HG02798 (cell line): ENCODE results near the gene GPR107.

Source experiments
- ATAC-seq: cut with Tn5 transposase; IDR thresholded peaks from one replicate; pipeline ENCODE4 v1.9.1; 2021; ENCODE audit warnings: mild to moderate bottlenecking; ENCODE audit not compliant: unreplicated experiment, poor library complexity

Gene GPR107

GRCh38 chr9:130128733-130129431 lies 75.2 kb downstream of the GPR107 start:
- ATAC-seq, result peak; percentile 59

DNA sequence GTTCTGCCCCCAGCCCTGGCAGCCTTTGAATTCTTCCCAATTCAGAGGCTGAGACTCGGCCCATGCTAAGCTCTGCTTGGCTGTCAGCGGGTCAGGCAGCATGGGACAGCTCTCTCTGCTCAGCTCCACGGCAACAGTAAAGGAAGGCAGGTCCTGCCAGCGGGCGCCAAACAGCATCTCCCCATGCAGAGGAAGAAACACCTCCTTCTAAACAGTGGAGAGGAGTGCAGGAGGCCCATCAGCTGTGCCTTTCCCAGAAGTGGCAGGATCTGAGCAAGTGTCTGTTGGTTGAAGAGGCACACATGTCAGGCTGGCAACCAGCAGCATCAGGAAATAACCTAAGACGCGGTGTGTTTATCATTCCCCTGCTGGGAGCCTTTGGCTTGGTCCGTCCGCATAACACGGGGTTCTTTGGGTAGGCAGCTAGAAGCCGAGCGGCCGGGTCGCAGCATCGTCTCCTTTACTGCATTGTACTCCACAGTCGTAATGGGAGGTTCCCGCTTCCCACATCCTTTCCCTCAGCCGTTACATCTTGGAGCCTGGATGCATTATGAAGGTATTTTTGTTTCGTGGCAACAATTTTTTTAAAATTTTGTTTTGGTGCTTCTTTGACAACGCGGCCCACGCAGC lies 75.8 kb downstream of the GPR107 start:
- no peak for ATAC-seq

- no peak for ATAC-seq
Measured at GRCh38 chr9:130132746-130133145, 79.0 kb downstream of the GPR107 start.

- no peak for ATAC-seq
Measured at GRCh38 chr9:130137081-130137640, 83.5 kb downstream of the GPR107 start.

GRCh38 chr9:130137641-130138081 lies 84.0 kb downstream of the GPR107 start:
- ATAC-seq, result no peak

DNA sequence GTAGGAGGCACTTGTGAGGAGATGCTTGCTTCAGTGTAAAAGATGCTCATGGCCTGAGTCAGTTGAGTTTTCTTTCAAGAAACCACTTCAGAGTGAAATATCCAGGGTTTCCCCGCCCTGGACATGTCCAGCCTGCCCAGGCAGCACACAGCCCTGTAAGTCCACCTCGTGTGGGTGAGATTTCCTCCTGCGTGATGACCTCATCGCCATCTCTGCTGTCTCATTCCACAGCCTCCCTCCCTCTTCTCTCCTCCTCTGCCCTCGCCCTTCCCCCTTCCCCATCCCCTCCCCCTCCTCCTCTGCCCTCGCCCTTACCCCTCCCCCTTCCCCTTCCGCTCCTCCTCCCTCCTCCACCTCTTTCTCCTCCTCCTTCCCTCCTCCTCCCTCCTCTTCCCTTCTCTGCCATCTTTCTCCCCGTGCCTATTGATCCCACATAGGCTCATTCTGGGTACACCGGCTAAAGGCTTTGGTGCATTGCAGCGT lies 84.5 kb downstream of the GPR107 start:
- no peak for ATAC-seq

- ATAC-seq, result no peak
Measured at GRCh38 chr9:130138791-130139190, 85.1 kb downstream of the GPR107 start.

- no peak for ATAC-seq
Measured at GRCh38 chr9:130139251-130139650, 85.5 kb downstream of the GPR107 start.

GRCh38 chr9:130140706-130141105 lies 87.0 kb downstream of the GPR107 start:
- no peak for ATAC-seq

DNA sequence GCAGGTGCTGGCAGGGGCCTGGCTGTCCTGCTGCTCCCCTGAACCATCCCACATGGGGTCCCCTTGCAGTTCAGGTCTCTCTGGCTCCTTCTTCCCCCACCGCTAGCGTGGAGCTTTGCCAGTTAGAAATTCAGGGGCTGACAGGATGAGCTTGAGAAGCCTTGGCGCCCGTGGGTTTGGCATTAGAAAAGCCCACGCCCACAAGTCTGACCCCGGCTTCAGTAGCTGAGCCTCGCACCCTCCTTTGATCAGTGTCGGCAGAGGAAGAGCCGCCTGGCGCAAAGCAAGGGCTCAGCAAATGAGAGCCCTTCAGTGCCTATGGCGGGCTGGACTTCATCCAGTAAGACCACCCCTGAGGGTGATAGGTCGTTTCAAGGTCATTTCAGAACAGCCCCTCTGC lies 88.3 kb downstream of the GPR107 start:
- ATAC-seq, result no peak

- ATAC-seq, result no peak
Measured at GRCh38 chr9:130142641-130143040, 88.9 kb downstream of the GPR107 start.

DNA sequence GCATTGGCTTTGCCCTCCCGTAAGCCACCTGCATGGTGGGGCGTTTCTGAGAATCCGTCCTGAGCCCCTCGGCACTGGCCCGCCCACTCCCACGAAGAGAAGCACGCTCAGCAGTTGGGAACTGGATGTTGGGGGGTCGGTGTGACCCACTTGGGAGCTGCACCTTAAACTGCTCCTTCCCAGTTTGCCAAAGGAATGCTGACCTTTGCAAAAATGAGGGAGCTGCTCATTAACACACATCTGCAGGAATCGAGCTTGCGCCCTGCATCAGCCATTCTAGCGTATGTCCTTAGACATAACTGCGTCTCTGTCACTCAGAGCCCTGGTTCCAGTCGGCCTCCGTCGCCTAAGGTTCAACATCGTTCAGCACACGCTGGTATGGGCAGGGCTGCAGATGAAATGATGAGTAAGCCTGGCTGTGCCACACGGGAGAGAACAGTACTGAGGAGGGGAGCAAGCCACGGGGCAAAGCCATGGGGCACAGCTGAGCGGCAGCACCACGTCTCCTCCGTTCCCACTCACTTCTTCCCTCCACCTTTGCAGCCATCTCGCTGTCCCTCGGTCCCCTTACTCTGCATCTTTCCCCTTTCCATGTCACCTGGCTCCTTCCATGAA lies 89.7 kb downstream of the GPR107 start:
- no peak for ATAC-seq

DNA sequence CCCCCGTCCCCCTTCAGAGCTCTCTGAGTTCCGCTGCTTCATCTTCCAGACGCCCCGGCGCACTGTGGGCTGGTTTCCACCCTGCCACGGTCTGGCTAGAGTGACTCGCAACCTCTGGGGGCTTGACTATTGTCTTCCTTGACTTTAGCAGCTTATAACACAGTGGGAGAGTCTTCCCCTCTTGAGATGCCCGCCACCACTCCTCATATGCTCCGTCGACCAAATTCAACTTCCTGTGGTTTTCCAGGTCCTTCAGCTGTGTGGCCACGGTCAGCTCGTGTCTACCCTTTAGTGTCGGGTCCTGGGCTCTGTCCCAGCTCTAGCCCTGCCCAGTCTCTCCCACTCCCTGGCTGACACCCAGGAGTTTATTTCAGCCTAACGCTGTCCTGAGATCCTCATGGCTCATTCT lies 90.3 kb downstream of the GPR107 start:
- no peak for ATAC-seq

DNA sequence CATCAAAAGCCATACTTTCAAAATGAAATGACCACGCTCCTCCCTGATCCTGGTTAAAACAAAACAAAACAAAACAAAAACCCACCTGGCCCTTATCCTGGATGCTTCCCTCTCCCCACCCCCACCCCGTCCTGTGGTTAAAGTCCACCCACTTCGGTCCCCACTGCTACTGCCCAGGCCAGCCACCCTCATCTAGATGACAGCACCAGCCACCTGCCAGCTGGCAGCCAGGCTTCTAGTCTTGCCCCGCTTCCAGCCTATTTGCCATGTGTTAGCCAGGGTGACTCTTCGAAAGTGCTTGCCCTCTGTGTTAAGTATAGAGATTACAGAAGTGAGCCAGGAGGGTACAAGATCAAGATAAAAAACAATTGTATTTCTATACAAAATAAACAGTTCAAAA lies 91.0 kb downstream of the GPR107 start:
- ATAC-seq, result no peak

DNA sequence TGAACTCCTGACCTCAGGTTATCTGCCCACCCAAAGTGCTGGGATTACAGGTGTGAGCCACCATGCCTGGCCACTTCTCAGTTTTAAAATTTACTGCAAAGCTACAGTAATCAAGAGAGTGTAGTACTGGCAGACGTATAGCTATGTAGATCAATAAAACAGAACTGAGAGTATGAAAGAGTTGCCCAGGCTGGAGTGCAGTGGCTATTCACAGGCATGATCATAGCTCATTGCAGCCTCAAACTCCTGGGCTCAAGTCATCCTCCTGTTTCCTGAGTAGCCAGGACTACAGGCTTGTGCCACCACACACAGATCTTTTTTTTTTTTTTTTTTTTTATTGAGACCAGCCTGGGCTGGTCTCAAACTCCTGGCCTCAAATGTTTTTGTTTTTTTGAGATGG lies 92.0 kb downstream of the GPR107 start:
- no peak for ATAC-seq

GRCh38 chr9:130147198-130147597 lies 93.5 kb downstream of the GPR107 start:
- ATAC-seq, result no peak

GRCh38 chr9:130147910-130148309 lies 94.2 kb downstream of the GPR107 start:
- no peak for ATAC-seq

DNA sequence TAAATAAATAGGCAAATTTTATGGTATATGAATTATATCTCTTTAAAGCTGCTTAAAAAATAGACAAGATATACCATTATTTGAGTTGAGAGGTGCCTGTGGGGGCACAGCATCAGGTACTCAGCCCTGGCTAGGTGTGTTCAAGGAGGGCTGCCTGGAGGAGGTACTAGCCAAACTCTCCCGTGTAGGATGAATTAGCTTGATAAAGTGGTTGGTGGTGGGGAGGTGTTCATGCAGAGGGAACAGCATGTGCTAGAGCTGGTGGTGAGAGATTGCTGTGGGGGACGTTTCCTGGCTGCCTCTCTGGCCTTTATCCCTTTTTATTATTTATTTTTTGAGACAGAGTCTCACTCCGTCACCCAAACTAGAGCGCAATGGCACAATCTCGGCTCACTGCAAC lies 95.3 kb downstream of the GPR107 start:
- no peak for ATAC-seq

DNA sequence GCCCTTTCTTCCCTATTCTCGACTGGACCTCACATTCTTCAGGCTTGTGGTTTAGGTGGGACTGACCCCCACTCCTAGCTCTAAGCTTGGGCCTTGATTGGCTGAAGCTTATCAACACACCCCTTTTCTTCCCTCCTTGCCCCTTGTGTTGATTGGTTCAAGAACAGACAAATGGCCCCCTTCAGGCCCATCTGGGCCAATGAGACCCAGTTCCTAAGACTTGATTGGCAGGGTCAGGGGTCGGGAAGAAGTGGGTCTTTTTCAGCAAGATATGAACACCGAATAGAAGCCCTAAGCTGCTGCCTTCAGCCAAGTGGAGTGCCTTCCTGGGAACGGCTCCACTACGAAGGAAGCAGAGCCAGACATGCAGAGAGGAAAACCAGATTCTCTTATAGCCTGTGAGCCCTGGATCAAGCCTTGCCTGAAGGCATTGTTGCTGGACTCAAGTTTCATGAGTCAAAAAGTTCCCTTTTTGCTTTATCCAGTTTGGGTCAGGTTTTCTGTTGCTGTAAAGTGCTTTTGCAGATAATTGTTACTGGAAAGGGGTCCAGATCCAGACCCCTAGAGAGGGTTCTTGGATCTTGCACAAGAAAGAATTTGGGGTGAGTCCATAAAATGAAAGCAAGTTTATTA lies 96.1 kb downstream of the GPR107 start:
- ATAC-seq, result no peak

DNA sequence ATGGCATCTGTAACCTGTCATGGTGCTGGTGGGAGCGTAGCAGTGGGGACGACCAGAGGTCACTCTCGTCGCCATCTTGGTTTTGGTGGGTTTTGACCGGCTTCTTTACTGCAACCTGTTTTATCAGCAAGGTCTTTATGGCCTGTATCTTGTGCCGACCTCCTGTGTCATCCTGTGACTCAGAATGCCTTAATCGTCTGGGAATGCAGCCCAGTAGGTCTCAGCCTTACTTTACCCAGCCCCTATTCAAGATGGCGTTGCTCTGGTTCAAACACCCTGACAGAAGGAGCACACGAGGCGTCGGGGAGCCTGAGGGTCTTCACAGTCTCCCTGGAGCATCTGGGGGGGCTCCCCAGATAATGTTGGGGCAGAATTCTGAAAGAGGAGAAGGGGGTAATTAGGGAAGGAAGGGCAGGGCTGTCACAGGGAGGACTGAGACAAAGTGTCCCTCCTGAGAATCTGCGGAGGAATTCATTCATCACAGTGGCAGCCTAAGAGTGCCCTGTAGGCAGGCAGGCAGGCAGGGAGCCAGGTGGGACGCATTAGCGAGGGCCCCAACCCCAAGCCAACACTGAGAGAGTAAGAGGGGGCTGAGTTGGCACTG lies 97.2 kb downstream of the GPR107 start:
- ATAC-seq, result no peak
